Stimulated activated CD4-positive, alpha-beta T cell treated with anti-CD3 and anti-CD28 coated beads, Interleukin-2, amount 100 ng/mL, for 24 hours (primary cell): Measurements from ENCODE around the gene ARF6.

Source experiments
- DNase-seq, 2 donors: peaks; one replicate each; pipeline ENCODE4 v3.0.0-alpha.2; 2020

The ARF6 gene

DNA sequence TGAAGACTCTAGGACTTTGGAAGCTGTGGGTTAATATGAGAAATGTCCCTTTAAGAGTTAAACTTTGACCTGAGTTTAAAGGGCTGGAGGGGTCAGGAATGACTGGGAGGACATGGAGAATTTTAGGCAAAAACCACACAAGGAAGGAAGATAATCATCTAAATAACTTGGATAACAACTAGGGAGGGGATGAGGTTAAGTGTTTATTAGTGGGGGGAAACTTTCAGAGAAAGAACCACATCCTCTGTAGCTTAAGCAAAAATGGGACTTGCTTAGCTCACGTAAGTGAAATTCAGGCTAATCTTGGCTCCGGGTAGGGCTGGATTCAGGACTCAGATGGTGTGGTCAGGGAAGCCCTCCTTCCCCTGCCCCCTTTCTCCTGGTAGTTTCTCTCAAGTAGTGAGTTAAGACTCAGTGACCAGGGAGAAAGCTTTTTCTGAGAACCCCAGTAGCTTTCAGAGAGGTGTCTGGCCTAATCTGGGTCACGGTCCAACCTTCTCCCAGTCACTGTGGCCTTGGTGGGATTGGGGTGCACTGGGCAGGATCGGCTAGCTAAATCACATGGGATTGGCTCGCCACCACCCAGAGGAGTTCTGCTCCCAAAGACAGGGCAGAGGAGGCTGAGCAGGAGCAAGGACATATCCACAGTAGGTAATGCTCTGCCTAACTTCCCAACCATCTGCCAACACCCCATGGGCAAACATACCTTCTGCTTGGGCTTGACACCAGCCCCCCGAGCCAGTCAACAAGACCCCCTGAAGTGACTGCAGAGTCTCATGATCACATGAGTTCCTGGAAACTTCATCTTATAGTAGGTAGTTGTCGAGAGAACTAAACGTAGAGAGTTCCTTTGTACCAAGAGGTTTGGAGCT, 52.8 kb downstream of the ARF6 start:
- no peak for DNase-seq
